ENCODE results near the gene ZFHX3.

GRCh38 chr16:73058616-73059409 is 10.9 kb upstream of the ZFHX3 start:
- TF ChIP-seq, protein P1, sequence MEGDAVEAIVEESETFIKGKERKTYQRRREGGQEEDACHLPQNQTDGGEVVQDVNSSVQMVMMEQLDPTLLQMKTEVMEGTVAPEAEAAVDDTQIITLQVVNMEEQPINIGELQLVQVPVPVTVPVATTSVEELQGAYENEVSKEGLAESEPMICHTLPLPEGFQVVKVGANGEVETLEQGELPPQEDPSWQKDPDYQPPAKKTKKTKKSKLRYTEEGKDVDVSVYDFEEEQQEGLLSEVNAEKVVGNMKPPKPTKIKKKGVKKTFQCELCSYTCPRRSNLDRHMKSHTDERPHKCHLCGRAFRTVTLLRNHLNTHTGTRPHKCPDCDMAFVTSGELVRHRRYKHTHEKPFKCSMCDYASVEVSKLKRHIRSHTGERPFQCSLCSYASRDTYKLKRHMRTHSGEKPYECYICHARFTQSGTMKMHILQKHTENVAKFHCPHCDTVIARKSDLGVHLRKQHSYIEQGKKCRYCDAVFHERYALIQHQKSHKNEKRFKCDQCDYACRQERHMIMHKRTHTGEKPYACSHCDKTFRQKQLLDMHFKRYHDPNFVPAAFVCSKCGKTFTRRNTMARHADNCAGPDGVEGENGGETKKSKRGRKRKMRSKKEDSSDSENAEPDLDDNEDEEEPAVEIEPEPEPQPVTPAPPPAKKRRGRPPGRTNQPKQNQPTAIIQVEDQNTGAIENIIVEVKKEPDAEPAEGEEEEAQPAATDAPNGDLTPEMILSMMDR (IDR thresholded peaks at IDR 0.05; ENCODE audit: poor library complexity, severe bottlenecking), result peak; percentile 29
- TF ChIP-seq SMC3 (conservative IDR thresholded peaks at IDR 0.05; ENCODE audit: poor library complexity), result peak; percentile 70
- TF ChIP-seq RAD21 (conservative IDR thresholded peaks at IDR 0.05), result peak; percentile 62
- peak; percentile 81 for TF ChIP-seq EP300 (conservative IDR thresholded peaks at IDR 0.05; ENCODE audit: poor library complexity, severe bottlenecking)
- TF ChIP-seq REST (IDR thresholded peaks at IDR 0.05; ENCODE audit: borderline replicate concordance), result peak; percentile 75
- TF ChIP-seq POLR2AphosphoS5 (IDR thresholded peaks at IDR 0.05), result peak; percentile 80
- no peak for TF ChIP-seq EZH2 (IDR thresholded peaks at IDR 0.05; ENCODE audit: borderline replicate concordance, insufficient read depth, low read length, poor library complexity, severe bottlenecking)
- TF ChIP-seq TAF1 (IDR thresholded peaks at IDR 0.05; ENCODE audit: low read depth), result peak; percentile 93
- TF ChIP-seq MXI1 (conservative IDR thresholded peaks at IDR 0.05; ENCODE audit: poor library complexity, severe bottlenecking), result peak; percentile 49

All from neural cell (in vitro differentiated cells).